Measurements from ENCODE around the gene ANTXR1.
"Not testable (repeated sequence)": the region's sequence is repeated elsewhere in the genome, so short reads cannot be mapped to it uniquely, and the experiment has no call there.

The ANTXR1 gene

GRCh38 chr2:69251943-69252342, 239.0 kb downstream of the ANTXR1 start:
- DNase-seq (ENCODE audit: low read depth), result no peak
- H3K4me3 ChIP-seq (ENCODE audit: low read length), result no peak overlapping the region
- TF ChIP-seq, protein P1, sequence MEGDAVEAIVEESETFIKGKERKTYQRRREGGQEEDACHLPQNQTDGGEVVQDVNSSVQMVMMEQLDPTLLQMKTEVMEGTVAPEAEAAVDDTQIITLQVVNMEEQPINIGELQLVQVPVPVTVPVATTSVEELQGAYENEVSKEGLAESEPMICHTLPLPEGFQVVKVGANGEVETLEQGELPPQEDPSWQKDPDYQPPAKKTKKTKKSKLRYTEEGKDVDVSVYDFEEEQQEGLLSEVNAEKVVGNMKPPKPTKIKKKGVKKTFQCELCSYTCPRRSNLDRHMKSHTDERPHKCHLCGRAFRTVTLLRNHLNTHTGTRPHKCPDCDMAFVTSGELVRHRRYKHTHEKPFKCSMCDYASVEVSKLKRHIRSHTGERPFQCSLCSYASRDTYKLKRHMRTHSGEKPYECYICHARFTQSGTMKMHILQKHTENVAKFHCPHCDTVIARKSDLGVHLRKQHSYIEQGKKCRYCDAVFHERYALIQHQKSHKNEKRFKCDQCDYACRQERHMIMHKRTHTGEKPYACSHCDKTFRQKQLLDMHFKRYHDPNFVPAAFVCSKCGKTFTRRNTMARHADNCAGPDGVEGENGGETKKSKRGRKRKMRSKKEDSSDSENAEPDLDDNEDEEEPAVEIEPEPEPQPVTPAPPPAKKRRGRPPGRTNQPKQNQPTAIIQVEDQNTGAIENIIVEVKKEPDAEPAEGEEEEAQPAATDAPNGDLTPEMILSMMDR (IDR thresholded peaks at IDR 0.05; ENCODE audit: insufficient read depth, low read depth, low read length, missing control alignments), result no peak

- no peak overlapping the region for H3K4me3 ChIP-seq (ENCODE audit: low read length)
- TF ChIP-seq, protein P1 (IDR thresholded peaks at IDR 0.05; ENCODE audit: insufficient read depth, low read depth, low read length, missing control alignments), result no peak
- DNase-seq (ENCODE audit: low read depth), result no peak
Observed at GRCh38 chr2:69253112-69253511, 240.1 kb downstream of the ANTXR1 start.

DNA sequence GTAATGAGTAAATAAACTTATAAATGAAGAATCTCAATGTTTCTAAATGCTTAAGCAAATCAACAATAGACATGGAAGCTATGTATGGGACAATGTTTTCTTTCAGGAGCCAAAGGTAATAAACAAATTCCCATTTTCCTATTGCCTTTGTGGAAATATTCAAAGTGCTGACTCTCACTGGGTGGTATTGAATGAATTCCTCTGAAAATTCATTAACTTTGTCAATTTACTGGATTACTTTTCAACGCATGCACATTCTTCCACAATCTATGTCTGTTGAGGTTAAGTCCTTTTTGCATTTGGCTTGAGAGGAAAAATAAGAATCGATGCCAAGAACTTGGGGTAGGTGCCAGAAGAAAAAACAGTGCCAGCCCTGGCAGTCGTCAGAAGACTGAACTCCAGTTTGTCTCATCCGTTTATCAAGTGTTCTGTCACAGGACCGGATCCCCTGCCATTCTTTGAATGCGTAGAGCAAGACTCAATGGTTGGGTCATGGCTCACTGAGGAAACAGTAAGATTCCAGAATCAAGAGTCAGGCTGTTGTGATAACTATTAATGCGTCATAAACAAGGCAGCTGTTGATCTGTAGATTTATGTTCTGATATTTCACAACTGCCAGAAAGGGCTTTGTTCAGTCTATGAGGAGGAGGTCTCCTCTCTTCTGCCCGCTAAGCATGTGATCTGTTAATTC, 240.8 kb downstream of the ANTXR1 start:
- DNase-seq (ENCODE audit: low read depth), result peak; percentile 95
- no peak overlapping the region for H3K4me3 ChIP-seq (ENCODE audit: low read length)
- TF ChIP-seq, protein P1 (IDR thresholded peaks at IDR 0.05; ENCODE audit: insufficient read depth, low read depth, low read length, missing control alignments), result no peak

- no peak overlapping the region for H3K4me3 ChIP-seq (ENCODE audit: low read length)
- DNase-seq (ENCODE audit: low read depth), result no peak
- TF ChIP-seq, protein P1 (IDR thresholded peaks at IDR 0.05; ENCODE audit: insufficient read depth, low read depth, low read length, missing control alignments), result no peak
Observed at GRCh38 chr2:69255760-69256159, 242.8 kb downstream of the ANTXR1 start.

GRCh38 chr2:69259994-69260591, 247.1 kb downstream of the ANTXR1 start:
- DNase-seq (ENCODE audit: low read depth); H3K4me3 ChIP-seq (ENCODE audit: low read length): not testable (repeated sequence)

GRCh38 chr2:69260666-69261065, 247.7 kb downstream of the ANTXR1 start:
- peak; percentile 62 for DNase-seq (ENCODE audit: low read depth)
- H3K4me3 ChIP-seq (ENCODE audit: low read length), result no peak overlapping the region
- TF ChIP-seq, protein P1 (IDR thresholded peaks at IDR 0.05; ENCODE audit: insufficient read depth, low read depth, low read length, missing control alignments), result no peak

GRCh38 chr2:69269330-69269729, 256.4 kb downstream of the ANTXR1 start:
- TF ChIP-seq, protein P1 (IDR thresholded peaks at IDR 0.05; ENCODE audit: insufficient read depth, low read depth, low read length, missing control alignments), result no peak
- no peak overlapping the region for H3K4me3 ChIP-seq (ENCODE audit: low read length)
- no peak for DNase-seq (ENCODE audit: low read depth)

All from epithelial cell of esophagus (primary cell).